ENCODE measurements around the gene PADI6.

The PADI6 gene

GRCh38 chr1:17422461-17422860 lies 50.5 kb downstream of the PADI6 start:
- H3K4me3 Mint-ChIP-seq, result no peak overlapping the region
- H3K36me3 Mint-ChIP-seq (ENCODE audit: low read depth), result peaks cover 92% of the 10 kb centered on the region
- DNase-seq, result no peak
- peaks cover 4% of the 10 kb centered on the region for H3K27me3 Mint-ChIP-seq (ENCODE audit: low read depth, poor library complexity)
- H3K4me1 Mint-ChIP-seq, result peaks cover 22% of the 10 kb centered on the region
- peak overlapping the region; percentile 89 for H3K27ac Mint-ChIP-seq
- no peaks in the 10 kb centered on the region for H3K9me3 Mint-ChIP-seq
- no peak for TF ChIP-seq CTCF (IDR thresholded peaks at IDR 0.05)

DNA sequence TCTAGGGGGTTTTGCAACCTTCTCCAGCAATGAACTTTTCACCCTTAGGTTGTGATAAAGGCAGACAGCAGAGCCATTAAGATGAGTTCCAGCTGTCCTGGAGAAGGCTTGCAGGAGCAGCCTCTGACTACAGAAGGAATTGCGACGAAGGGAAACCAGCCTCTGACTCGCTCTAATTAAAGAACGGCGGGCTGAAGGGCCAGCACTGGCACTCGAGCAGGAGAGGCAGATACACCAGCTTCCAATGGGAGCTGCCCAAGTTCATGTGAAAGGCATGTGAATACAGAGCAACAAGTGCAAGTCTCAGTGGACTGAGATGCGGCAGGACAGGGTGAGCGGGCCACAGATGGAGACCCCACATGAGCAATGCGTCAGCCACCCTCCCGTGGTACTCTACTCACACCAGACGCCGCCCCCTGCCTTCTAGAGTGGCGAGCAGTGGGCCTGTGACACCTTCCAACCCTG lies 51.8 kb downstream of the PADI6 start:
- H3K4me3 Mint-ChIP-seq, result no peak overlapping the region
- no peak for TF ChIP-seq CTCF (IDR thresholded peaks at IDR 0.05)
- no peak for DNase-seq
- H3K4me1 Mint-ChIP-seq, result peaks cover 26% of the 10 kb centered on the region
- peak overlapping the region; percentile 85 for H3K27ac Mint-ChIP-seq
- no peaks in the 10 kb centered on the region for H3K9me3 Mint-ChIP-seq
- peaks cover 7% of the 10 kb centered on the region for H3K27me3 Mint-ChIP-seq (ENCODE audit: low read depth, poor library complexity)
- H3K36me3 Mint-ChIP-seq (ENCODE audit: low read depth), result peaks cover 85% of the 10 kb centered on the region

DNA sequence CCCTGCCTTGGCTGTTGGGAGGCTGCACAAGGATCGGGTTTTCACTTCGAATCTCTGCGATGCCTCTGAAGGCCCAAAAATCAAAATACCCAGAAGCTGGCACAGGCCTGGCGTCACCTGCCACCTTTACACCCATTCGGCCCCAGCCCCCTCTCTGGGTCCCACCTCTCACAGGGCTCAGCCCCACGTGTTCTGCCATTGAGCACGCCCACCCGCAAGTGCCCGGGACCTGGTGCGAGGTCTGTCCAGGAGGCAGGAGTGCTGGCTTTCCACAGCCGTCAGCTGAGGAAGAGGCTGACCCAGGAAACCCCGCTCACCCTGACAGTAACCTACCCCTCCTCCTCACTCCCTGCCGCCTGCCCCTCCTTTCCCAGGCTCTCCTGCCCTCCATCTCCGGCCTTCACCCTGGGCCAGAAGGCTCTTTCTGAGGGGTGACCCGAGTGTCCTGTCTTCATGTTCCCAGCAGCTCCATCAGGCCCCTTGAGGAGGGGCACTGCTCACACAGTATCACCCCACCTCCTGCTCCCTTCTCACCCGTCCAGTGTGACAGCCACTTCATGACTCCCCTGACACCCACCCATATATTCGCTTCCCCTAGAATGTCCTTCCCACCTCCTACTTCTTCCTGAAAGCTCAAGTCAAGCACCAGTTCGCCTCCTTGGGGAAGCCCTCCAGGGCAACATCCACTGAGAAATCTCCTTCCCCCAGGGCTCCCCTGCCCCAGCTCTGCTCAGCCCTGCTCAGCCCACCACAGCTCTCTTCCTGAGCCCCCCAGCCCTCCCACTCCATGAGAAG lies 54.0 kb downstream of the PADI6 start:
- Mint-ChIP-seq H3K9me3 (no peaks in the 10 kb centered on the region), H3K27me3 (ENCODE audit: low read depth, poor library complexity) (peaks cover 7% of the 10 kb centered on the region), H3K4me3 (no peak overlapping the region), H3K36me3 (ENCODE audit: low read depth) (peaks cover 75% of the 10 kb centered on the region), H3K4me1 (peaks cover 37% of the 10 kb centered on the region), H3K27ac (peak overlapping the region; percentile 79)
- no peak for DNase-seq
- TF ChIP-seq CTCF (IDR thresholded peaks at IDR 0.05), result no peak

- Mint-ChIP-seq H3K9me3 (no peaks in the 10 kb centered on the region), H3K27ac (no peak overlapping the region), H3K36me3 (ENCODE audit: low read depth) (peaks cover 71% of the 10 kb centered on the region), H3K4me1 (peaks cover 38% of the 10 kb centered on the region), H3K4me3 (no peak overlapping the region), H3K27me3 (ENCODE audit: low read depth, poor library complexity) (peaks cover 7% of the 10 kb centered on the region)
- no peak for DNase-seq
- TF ChIP-seq CTCF (IDR thresholded peaks at IDR 0.05), result no peak
Measured at GRCh38 chr1:17427696-17428660, 56.0 kb downstream of the PADI6 start.

GRCh38 chr1:17429183-17429582 lies 57.2 kb downstream of the PADI6 start:
- Mint-ChIP-seq H3K4me1 (peaks cover 31% of the 10 kb centered on the region), H3K4me3 (no peak overlapping the region), H3K27ac (peak overlapping the region; percentile 74), H3K27me3 (ENCODE audit: low read depth, poor library complexity) (peaks cover 7% of the 10 kb centered on the region), H3K36me3 (ENCODE audit: low read depth) (peaks cover 71% of the 10 kb centered on the region), H3K9me3 (no peaks in the 10 kb centered on the region)
- TF ChIP-seq CTCF (IDR thresholded peaks at IDR 0.05), result no peak
- DNase-seq, result no peak

Data from nephron progenitor cell (in vitro differentiated cells).